Fibroblast of pulmonary artery (primary cell): ENCODE results near the gene UQCRHL.
"Not testable (repeated sequence)": the region's sequence is repeated elsewhere in the genome, so short reads cannot be mapped to it uniquely, and the experiment has no call there.

Experiments
- DNase-seq: peaks from one replicate; pipeline ENCODE4 v3.0.0-alpha.2; 2010; ENCODE audit warnings: low read depth
- H3K4me3 ChIP-seq: replicated peaks from 2 replicates; pipeline ENCODE4 v1.5.1; 2011; ENCODE audit warnings: low read depth, mild to moderate bottlenecking, control low read depth, low read length, moderate library complexity
- CTCF ChIP-seq: IDR thresholded peaks from 2 replicates; pipeline ENCODE4 v1.5.1; 2011; ENCODE audit warnings: mild to moderate bottlenecking, control low read depth, low read length, inconsistent platforms; ENCODE audit errors: missing control alignments

Gene UQCRHL

GRCh38 chr1:15807549-15807948 is at the start of gene UQCRHL:
TSS of gene UQCRHL (minus strand) at chr1:15807649. CDS start at chr1:15807649, 0 bp downstream.
- not testable (repeated sequence) for DNase-seq, H3K4me3 ChIP-seq

GRCh38 chr1:15856888-15857287 is 49.4 kb upstream of the UQCRHL start:
- no peak for DNase-seq
- no peak for TF ChIP-seq CTCF
- H3K4me3 ChIP-seq: no peak overlapping the region

GRCh38 chr1:15852828-15853302 is 45.4 kb upstream of the UQCRHL start:
- no peak for DNase-seq
- H3K4me3 ChIP-seq: no peak overlapping the region
- no peak for TF ChIP-seq CTCF

GRCh38 chr1:15852036-15852827 is 44.8 kb upstream of the UQCRHL start:
- no peak overlapping the region for H3K4me3 ChIP-seq
- TF ChIP-seq CTCF: no peak
- no peak for DNase-seq

- DNase-seq: no peak
- no peak overlapping the region for H3K4me3 ChIP-seq
- no peak for TF ChIP-seq CTCF
Observed at GRCh38 chr1:15851210-15852035, 44.0 kb upstream of the UQCRHL start.

GRCh38 chr1:15850471-15851001 is 43.1 kb upstream of the UQCRHL start:
- DNase-seq: no peak
- H3K4me3 ChIP-seq: peak overlapping the region; percentile 68
- TF ChIP-seq CTCF: no peak

- no peak for TF ChIP-seq CTCF
- peak; percentile 41 for DNase-seq
- H3K4me3 ChIP-seq: peak overlapping the region; percentile 68
Observed at GRCh38 chr1:15849775-15850324, 42.4 kb upstream of the UQCRHL start.
